ENCODE measurements around the gene AKAP8L. TPM values are rescaled to one million over a fixed set of nuclear protein-coding genes. Genes with fewer than 3 reads are reported as not detected.

AKAP8L gene
- total and polyA plus RNA-seq, 9 of the 15 experiments (the other 6 are each of a cell fraction or from before 2014, with no cell fraction given): 2.4 to 116 (median 70.7) TPM

- no peak for TF ChIP-seq PRPF4 (IDR thresholded peaks at IDR 0.05; ENCODE audit: insufficient read depth, low read depth, low read length, poor library complexity, severe bottlenecking)
- TF ChIP-seq VEZF1 (CRISPR knock-in tag; IDR thresholded peaks at IDR 0.05): no peak
- peak; percentile 50; the same call in 1 of the 2 replicates for TF ChIP-seq CBX1 (IDR thresholded peaks at IDR 0.05; ENCODE audit: low read depth)
- no peak for TF ChIP-seq SMARCB1 (IDR thresholded peaks at IDR 0.05; ENCODE audit: insufficient read length, low read depth)
- TF ChIP-seq ZBTB49 (CRISPR knock-in tag; IDR thresholded peaks at IDR 0.05; ENCODE audit: borderline replicate concordance): no peak
- TF ChIP-seq, protein P1, sequence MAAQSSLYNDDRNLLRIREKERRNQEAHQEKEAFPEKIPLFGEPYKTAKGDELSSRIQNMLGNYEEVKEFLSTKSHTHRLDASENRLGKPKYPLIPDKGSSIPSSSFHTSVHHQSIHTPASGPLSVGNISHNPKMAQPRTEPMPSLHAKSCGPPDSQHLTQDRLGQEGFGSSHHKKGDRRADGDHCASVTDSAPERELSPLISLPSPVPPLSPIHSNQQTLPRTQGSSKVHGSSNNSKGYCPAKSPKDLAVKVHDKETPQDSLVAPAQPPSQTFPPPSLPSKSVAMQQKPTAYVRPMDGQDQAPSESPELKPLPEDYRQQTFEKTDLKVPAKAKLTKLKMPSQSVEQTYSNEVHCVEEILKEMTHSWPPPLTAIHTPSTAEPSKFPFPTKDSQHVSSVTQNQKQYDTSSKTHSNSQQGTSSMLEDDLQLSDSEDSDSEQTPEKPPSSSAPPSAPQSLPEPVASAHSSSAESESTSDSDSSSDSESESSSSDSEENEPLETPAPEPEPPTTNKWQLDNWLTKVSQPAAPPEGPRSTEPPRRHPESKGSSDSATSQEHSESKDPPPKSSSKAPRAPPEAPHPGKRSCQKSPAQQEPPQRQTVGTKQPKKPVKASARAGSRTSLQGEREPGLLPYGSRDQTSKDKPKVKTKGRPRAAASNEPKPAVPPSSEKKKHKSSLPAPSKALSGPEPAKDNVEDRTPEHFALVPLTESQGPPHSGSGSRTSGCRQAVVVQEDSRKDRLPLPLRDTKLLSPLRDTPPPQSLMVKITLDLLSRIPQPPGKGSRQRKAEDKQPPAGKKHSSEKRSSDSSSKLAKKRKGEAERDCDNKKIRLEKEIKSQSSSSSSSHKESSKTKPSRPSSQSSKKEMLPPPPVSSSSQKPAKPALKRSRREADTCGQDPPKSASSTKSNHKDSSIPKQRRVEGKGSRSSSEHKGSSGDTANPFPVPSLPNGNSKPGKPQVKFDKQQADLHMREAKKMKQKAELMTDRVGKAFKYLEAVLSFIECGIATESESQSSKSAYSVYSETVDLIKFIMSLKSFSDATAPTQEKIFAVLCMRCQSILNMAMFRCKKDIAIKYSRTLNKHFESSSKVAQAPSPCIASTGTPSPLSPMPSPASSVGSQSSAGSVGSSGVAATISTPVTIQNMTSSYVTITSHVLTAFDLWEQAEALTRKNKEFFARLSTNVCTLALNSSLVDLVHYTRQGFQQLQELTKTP (IDR thresholded peaks at IDR 0.05; ENCODE audit: low read depth in 1 of 2, partially characterized antibody in 2 of 2): peak in 1 of 2 experiments; percentile 94
- TF ChIP-seq MYNN (IDR thresholded peaks at IDR 0.05): peak; percentile 84
- no peak for TF ChIP-seq MYNN (CRISPR knock-in tag; IDR thresholded peaks at IDR 0.05)
- TF ChIP-seq ZNF140 (CRISPR knock-in tag; IDR thresholded peaks at IDR 0.05): no peak
- TF ChIP-seq KDM5B (IDR thresholded peaks at IDR 0.05; ENCODE audit: insufficient replicate concordance, low read depth, low read length): peak; percentile 34
- no peak for TF ChIP-seq CBX3 (IDR thresholded peaks at IDR 0.05; ENCODE audit: borderline replicate concordance in 1 of 2, low read length in 2 of 2)
- TF ChIP-seq TAL1 (IDR thresholded peaks at IDR 0.05): no peak
- TF ChIP-seq ZC3H4 (CRISPR knock-in tag; IDR thresholded peaks at IDR 0.05; ENCODE audit: borderline replicate concordance): no peak
- TF ChIP-seq MAFF (IDR thresholded peaks at IDR 0.05; ENCODE audit: low read length): no peak
- no peak for TF ChIP-seq HMG20B (CRISPR knock-in tag; IDR thresholded peaks at IDR 0.05)
- TF ChIP-seq PCBP1 (IDR thresholded peaks at IDR 0.05; ENCODE audit: low read depth, low read length, poor library complexity, severe bottlenecking): peak; percentile 78
Observed at GRCh38 chr19:15379083-15379998, 39.4 kb downstream of the AKAP8L start, which contains the start of gene AKAP8 (continued).
